NB4 (cell line): ENCODE results near the gene OR52B6.

Experiments
- POLR2A ChIP-seq: IDR thresholded peaks from 2 replicates; pipeline ENCODE4 v1.6.1; 2011; ENCODE audit warnings: mild to moderate bottlenecking; ENCODE audit not compliant: insufficient read length; ENCODE audit errors: extremely low read depth
- TF ChIP-seq, protein P1 (sequence below): IDR thresholded peaks from one replicate; pipeline ENCODE4 v1.5.1; 2012; ENCODE audit warnings: low read depth, low read length

DNA sequence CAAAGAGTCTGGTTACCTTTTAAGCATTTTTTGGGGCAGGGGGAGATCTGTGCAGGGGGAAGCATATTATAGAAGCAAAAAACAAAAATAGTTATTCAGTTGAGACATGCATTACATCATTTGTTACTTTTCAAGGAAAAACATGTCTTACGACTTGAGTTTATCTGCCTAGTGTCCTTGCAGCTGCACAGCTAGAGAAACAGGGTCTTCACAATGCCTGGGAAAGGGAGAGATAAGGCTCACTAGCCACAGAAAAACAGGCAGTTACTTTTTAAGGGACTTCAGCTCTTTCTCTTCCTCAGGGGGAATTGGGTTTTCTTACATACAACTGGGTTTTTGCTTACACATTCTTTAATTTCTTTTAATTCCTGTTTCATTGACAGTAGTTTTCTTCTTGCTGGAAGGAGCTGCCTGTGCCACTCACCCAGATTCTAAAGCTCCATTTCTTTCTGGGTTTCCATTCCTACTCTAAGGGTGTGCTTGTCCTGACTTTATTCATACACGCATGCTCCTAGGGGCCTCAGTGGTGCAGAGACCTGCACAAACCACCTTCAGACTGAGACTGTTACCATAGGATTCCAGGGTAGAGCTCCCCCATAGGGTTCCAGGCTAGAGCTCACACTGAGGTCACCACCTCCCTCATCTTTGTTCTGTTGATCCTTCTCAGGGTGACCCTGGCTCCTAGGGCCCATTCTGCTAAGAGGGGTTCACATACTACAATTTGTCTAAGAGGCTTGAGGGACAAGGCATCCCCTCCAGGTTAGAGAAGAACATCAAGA, 49.4 kb upstream of the OR52B6 start:
- TF ChIP-seq, protein P1, sequence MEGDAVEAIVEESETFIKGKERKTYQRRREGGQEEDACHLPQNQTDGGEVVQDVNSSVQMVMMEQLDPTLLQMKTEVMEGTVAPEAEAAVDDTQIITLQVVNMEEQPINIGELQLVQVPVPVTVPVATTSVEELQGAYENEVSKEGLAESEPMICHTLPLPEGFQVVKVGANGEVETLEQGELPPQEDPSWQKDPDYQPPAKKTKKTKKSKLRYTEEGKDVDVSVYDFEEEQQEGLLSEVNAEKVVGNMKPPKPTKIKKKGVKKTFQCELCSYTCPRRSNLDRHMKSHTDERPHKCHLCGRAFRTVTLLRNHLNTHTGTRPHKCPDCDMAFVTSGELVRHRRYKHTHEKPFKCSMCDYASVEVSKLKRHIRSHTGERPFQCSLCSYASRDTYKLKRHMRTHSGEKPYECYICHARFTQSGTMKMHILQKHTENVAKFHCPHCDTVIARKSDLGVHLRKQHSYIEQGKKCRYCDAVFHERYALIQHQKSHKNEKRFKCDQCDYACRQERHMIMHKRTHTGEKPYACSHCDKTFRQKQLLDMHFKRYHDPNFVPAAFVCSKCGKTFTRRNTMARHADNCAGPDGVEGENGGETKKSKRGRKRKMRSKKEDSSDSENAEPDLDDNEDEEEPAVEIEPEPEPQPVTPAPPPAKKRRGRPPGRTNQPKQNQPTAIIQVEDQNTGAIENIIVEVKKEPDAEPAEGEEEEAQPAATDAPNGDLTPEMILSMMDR: no peak
- TF ChIP-seq POLR2A: no peak
